Measurements from ENCODE around the gene BMAL2.

The BMAL2 gene

GRCh38 chr12:27332714-27333402 is at the start of gene BMAL2:
BMAL2 (plus strand) TSS chr12:27332836; CDS start chr12:27333073, 237 bp downstream.
- DNase-seq (ENCODE audit: low read depth, low spot score) = no peak

GRCh38 chr12:27284021-27284420 is 48.6 kb upstream of the BMAL2 start:
- no peak for DNase-seq (ENCODE audit: low read depth, low spot score)

GRCh38 chr12:27284751-27285150 is 47.9 kb upstream of the BMAL2 start:
- no peak for DNase-seq (ENCODE audit: low read depth, low spot score)

GRCh38 chr12:27285403-27285802 is 47.2 kb upstream of the BMAL2 start:
- no peak for DNase-seq (ENCODE audit: low read depth, low spot score)

GRCh38 chr12:27289414-27289813 is 43.2 kb upstream of the BMAL2 start:
- DNase-seq (ENCODE audit: low read depth, low spot score) = no peak

GRCh38 chr12:27290501-27291168 is 42.0 kb upstream of the BMAL2 start:
- DNase-seq (ENCODE audit: low read depth, low spot score) = no peak

GRCh38 chr12:27291862-27292261 is 40.8 kb upstream of the BMAL2 start:
- no peak for DNase-seq (ENCODE audit: low read depth, low spot score)

GRCh38 chr12:27292718-27293117 is 39.9 kb upstream of the BMAL2 start:
- DNase-seq (ENCODE audit: low read depth, low spot score) = no peak

- no peak for DNase-seq (ENCODE audit: low read depth, low spot score)
Measured at GRCh38 chr12:27293463-27293862, 39.2 kb upstream of the BMAL2 start.

GRCh38 chr12:27296674-27297073 is 36.0 kb upstream of the BMAL2 start:
- DNase-seq (ENCODE audit: low read depth, low spot score) = no peak

GRCh38 chr12:27297566-27297965 is 35.1 kb upstream of the BMAL2 start:
- no peak for DNase-seq (ENCODE audit: low read depth, low spot score)

- DNase-seq (ENCODE audit: low read depth, low spot score) = no peak
Measured at GRCh38 chr12:27299102-27299501, 33.5 kb upstream of the BMAL2 start.

- no peak for DNase-seq (ENCODE audit: low read depth, low spot score)
Measured at GRCh38 chr12:27300226-27300625, 32.4 kb upstream of the BMAL2 start.

GRCh38 chr12:27303139-27304111 is 29.2 kb upstream of the BMAL2 start:
- DNase-seq (ENCODE audit: low read depth, low spot score) = no peak

GRCh38 chr12:27304856-27305255 is 27.8 kb upstream of the BMAL2 start:
- no peak for DNase-seq (ENCODE audit: low read depth, low spot score)

- no peak for DNase-seq (ENCODE audit: low read depth, low spot score)
Measured at GRCh38 chr12:27305673-27306456, 26.8 kb upstream of the BMAL2 start.

- DNase-seq (ENCODE audit: low read depth, low spot score) = no peak
Measured at GRCh38 chr12:27309293-27309994, 23.2 kb upstream of the BMAL2 start.

GRCh38 chr12:27309995-27310315 is 22.7 kb upstream of the BMAL2 start:
- no peak for DNase-seq (ENCODE audit: low read depth, low spot score)

GRCh38 chr12:27316947-27317346 is 15.7 kb upstream of the BMAL2 start:
- DNase-seq (ENCODE audit: low read depth, low spot score) = no peak

GRCh38 chr12:27319409-27319808 is 13.2 kb upstream of the BMAL2 start:
- DNase-seq (ENCODE audit: low read depth, low spot score) = no peak

GRCh38 chr12:27319848-27320247 is 12.8 kb upstream of the BMAL2 start:
- no peak for DNase-seq (ENCODE audit: low read depth, low spot score)
